HEK293 (cell line): ENCODE data around the gene ZKSCAN4.

Experiments used
- CTCF ChIA-PET: fragments of 350-600 bp; formaldehyde crosslinking; extraction: SDS; loops from one replicate; lab custom pipeline; 2021; ENCODE audit warnings: antibody characterized with exemption; lab: Yijun Ruan, JAX
- POLR2A ChIA-PET: fragments of 300-600 bp; formaldehyde crosslinking; extraction: SDS; loops from one replicate; lab custom pipeline; 2020; ENCODE audit warnings: antibody characterized with exemption, inconsistent platforms; lab: Yijun Ruan, JAX
- H3K27ac ChIP-seq: fragments of 200-500 bp; sonication (Bioruptor generic); 2 replicates; pipeline ENCODE4 v1.5.1; 2014; ENCODE audit warnings: low read depth, low read length, control low read depth, inconsistent platforms; ENCODE audit errors: extremely low read depth
- H3K36me3 ChIP-seq, 2 experiments: fragments of 200-500 bp in 1 of 2; sonication (Bioruptor generic) in 1 of 2; 1 replicate in 1 of 2; 2 replicates in 1 of 2; pipeline ENCODE4 v1.5.1; 2014 to 2017; ENCODE audit warnings: inconsistent platforms in 2 of 2, low read length in 2 of 2; ENCODE audit not compliant: control insufficient read depth in 2 of 2, insufficient read depth in 1 of 2
- H3K4me1 ChIP-seq: fragments of 200-500 bp; sonication (Bioruptor generic); 2 replicates; pipeline ENCODE4 v1.5.1; 2014; ENCODE audit warnings: mild to moderate bottlenecking, low read length, inconsistent platforms; ENCODE audit not compliant: control insufficient read depth, insufficient read depth
- H3K4me3 ChIP-seq: 2 replicates; pipeline ENCODE4 v1.5.1; 2011; ENCODE audit warnings: low read depth, mild to moderate bottlenecking, control low read depth, low read length, moderate library complexity
- H3K9me3 ChIP-seq: fragments of 200-500 bp; sonication (Bioruptor generic); 2 replicates; pipeline ENCODE4 v1.5.1; 2014; ENCODE audit warnings: low read depth, low read length, inconsistent platforms; ENCODE audit not compliant: control insufficient read depth, insufficient read depth
- FEZF1 ChIP-seq: fragments of 450-650 bp; formaldehyde crosslinking; IDR thresholded peaks from 2 replicates; pipeline ENCODE4 v1.5.1; 2016; ENCODE audit warnings: missing biosample characterization, missing genetic modification characterization
- GLIS2 ChIP-seq: fragments of 450-650 bp; formaldehyde crosslinking; IDR thresholded peaks from 2 replicates; pipeline ENCODE4 v1.5.1; 2016; ENCODE audit warnings: missing biosample characterization, missing genetic modification characterization
- KLF7 ChIP-seq: fragments of 450-650 bp; formaldehyde crosslinking; IDR thresholded peaks from 2 replicates; pipeline ENCODE4 v1.5.1; 2016; ENCODE audit warnings: missing biosample characterization, missing genetic modification characterization, borderline replicate concordance
- OVOL3 ChIP-seq: fragments of 450-650 bp; formaldehyde crosslinking; IDR thresholded peaks from 2 replicates; pipeline ENCODE4 v1.5.1; 2016; ENCODE audit warnings: missing biosample characterization, missing genetic modification characterization
- SP3 ChIP-seq: fragments of 450-650 bp; formaldehyde crosslinking; IDR thresholded peaks from 2 replicates; pipeline ENCODE4 v1.5.1; 2016; ENCODE audit warnings: missing biosample characterization, missing genetic modification characterization
- YY2 ChIP-seq: fragments of 450-650 bp; formaldehyde crosslinking; IDR thresholded peaks from 2 replicates; pipeline ENCODE4 v1.5.1; 2016; ENCODE audit warnings: missing biosample characterization, missing genetic modification characterization
- ZBTB48 ChIP-seq: fragments of 450-650 bp; formaldehyde crosslinking; IDR thresholded peaks from 2 replicates; pipeline ENCODE4 v1.5.1; 2016; ENCODE audit warnings: missing biosample characterization, missing genetic modification characterization
- ZNF138 ChIP-seq: fragments of 450-650 bp; formaldehyde crosslinking; IDR thresholded peaks from 2 replicates; pipeline ENCODE4 v1.5.1; 2016; ENCODE audit warnings: missing biosample characterization, missing genetic modification characterization, borderline replicate concordance
- ZNF140 ChIP-seq: fragments of 450-650 bp; formaldehyde crosslinking; IDR thresholded peaks from 2 replicates; pipeline ENCODE4 v1.5.1; 2016; ENCODE audit warnings: missing biosample characterization, missing genetic modification characterization
- ZNF184 ChIP-seq: fragments of 450-650 bp; IDR thresholded peaks from 2 replicates; pipeline ENCODE4 v1.5.1; 2018; ENCODE audit warnings: missing biosample characterization, mild to moderate bottlenecking, missing genetic modification characterization
- ZNF2 ChIP-seq: fragments of 450-650 bp; formaldehyde crosslinking; IDR thresholded peaks from 2 replicates; pipeline ENCODE4 v1.5.1; 2016; ENCODE audit warnings: missing biosample characterization, missing genetic modification characterization
- ZNF324 ChIP-seq: fragments of 450-650 bp; formaldehyde crosslinking; IDR thresholded peaks from 2 replicates; pipeline ENCODE4 v1.5.1; 2016; ENCODE audit warnings: missing biosample characterization, missing genetic modification characterization
- ZNF473 ChIP-seq: fragments of 450-650 bp; formaldehyde crosslinking; IDR thresholded peaks from 2 replicates; pipeline ENCODE4 v1.5.1; 2017; ENCODE audit warnings: missing biosample characterization, missing genetic modification characterization
- ZNF544 ChIP-seq: fragments of 450-650 bp; formaldehyde crosslinking; IDR thresholded peaks from 2 replicates; pipeline ENCODE4 v1.5.0; 2017; ENCODE audit warnings: missing biosample characterization, missing genetic modification characterization
- ZNF585B ChIP-seq: fragments of 450-650 bp; formaldehyde crosslinking; IDR thresholded peaks from 2 replicates; pipeline ENCODE4 v1.5.1; 2016; ENCODE audit warnings: missing biosample characterization, missing genetic modification characterization
- ZNF654 ChIP-seq: fragments of 450-650 bp; formaldehyde crosslinking; IDR thresholded peaks from 2 replicates; pipeline ENCODE4 v1.5.1; 2016; ENCODE audit warnings: low read depth, missing biosample characterization, missing genetic modification characterization
- ZNF660 ChIP-seq: fragments of 450-650 bp; IDR thresholded peaks from 2 replicates; pipeline ENCODE4 v1.5.1; 2018; ENCODE audit warnings: missing biosample characterization, mild to moderate bottlenecking, missing genetic modification characterization
- ZNF837 ChIP-seq: fragments of 450-650 bp; formaldehyde crosslinking; IDR thresholded peaks from 2 replicates; pipeline ENCODE4 v1.5.1; 2016; ENCODE audit warnings: missing biosample characterization, missing genetic modification characterization
- TF ChIP-seq, protein P1 (sequence below): fragments of 450-650 bp; formaldehyde crosslinking; IDR thresholded peaks from 2 replicates; pipeline ENCODE4 v1.5.1; 2016; ENCODE audit warnings: missing biosample characterization, missing genetic modification characterization, borderline replicate concordance
- TF ChIP-seq, protein P2 (sequence below): fragments of 450-650 bp; formaldehyde crosslinking; IDR thresholded peaks from 2 replicates; pipeline ENCODE4 v1.5.1; 2016; ENCODE audit warnings: missing biosample characterization, missing genetic modification characterization
- TF ChIP-seq, protein P3 (sequence below): fragments of 450-650 bp; formaldehyde crosslinking; IDR thresholded peaks from 2 replicates; pipeline ENCODE4 v1.5.1; 2016; ENCODE audit warnings: missing biosample characterization, missing genetic modification characterization
- TF ChIP-seq, protein P4 (sequence below): fragments of 450-650 bp; formaldehyde crosslinking; IDR thresholded peaks from 2 replicates; pipeline ENCODE4 v1.5.1; 2016; ENCODE audit warnings: missing biosample characterization, missing genetic modification characterization
- TF ChIP-seq, protein P5 (sequence below): fragments of 450-650 bp; formaldehyde crosslinking; conservative IDR thresholded peaks from 2 replicates; pipeline ENCODE4 v1.5.1; 2016; ENCODE audit warnings: low read depth, missing biosample characterization, missing genetic modification characterization

ZKSCAN4 gene

DNA sequence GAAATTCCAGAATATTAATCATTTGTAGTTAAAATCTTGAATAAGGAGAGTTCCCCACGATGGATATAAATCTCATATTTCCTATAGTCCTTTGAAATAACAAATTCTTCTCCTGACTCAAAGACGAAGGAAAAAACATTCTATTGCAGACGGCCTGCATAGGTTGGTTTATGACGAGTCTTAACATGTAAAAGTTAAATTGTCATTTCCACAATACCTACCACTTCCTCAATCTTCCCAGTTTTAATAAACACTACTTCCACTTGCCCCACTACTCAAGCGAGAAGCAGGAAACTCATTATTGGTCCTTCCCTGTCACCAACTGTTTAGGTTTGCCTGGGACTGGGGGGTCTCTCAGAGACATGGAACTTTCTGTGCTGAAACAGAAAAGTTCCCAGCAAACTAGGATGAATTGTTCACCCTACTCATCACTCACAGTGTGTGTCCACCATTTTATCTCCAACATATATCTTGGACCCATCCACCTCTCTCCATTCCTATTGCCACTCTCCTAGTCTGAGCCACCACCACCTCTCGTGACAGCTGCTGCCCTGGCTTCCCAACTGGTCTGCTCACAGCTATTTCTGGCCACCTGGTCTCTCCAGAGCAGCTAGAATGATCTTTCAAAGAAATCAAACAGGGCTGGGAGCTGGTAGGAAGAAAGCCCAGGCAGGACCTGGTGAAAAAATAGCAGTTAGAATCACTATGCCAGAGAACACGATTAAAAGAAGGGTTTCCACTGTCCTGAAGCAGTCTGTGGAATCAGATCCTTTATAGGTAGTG lies 42.1 kb downstream of the ZKSCAN4 start:
- CTCF ChIA-PET, result no interaction called here
- Histone ChIP-seq H3K9me3 (no peaks in the 10 kb centered on the region), H3K27ac (no peak overlapping the region)
- POLR2A ChIA-PET, result no interaction called here
- TF ChIP-seq SP3 (tag by site-specific recombination), result no peak
- no peak for TF ChIP-seq ZNF660 (tag by site-specific recombination)
- no peak for TF ChIP-seq ZNF2 (tag by site-specific recombination)
- no peak for TF ChIP-seq ZNF140
- no peak for TF ChIP-seq ZBTB48 (tag by site-specific recombination)
- TF ChIP-seq ZNF544 (tag by site-specific recombination), result no peak
- TF ChIP-seq, protein P1, sequence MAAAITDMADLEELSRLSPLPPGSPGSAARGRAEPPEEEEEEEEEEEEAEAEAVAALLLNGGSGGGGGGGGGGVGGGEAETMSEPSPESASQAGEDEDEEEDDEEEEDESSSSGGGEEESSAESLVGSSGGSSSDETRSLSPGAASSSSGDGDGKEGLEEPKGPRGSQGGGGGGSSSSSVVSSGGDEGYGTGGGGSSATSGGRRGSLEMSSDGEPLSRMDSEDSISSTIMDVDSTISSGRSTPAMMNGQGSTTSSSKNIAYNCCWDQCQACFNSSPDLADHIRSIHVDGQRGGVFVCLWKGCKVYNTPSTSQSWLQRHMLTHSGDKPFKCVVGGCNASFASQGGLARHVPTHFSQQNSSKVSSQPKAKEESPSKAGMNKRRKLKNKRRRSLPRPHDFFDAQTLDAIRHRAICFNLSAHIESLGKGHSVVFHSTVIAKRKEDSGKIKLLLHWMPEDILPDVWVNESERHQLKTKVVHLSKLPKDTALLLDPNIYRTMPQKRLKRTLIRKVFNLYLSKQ (tag by site-specific recombination), result no peak
- no peak for TF ChIP-seq ZNF837 (tag by site-specific recombination)
- no peak for TF ChIP-seq ZNF654 (tag by site-specific recombination)
- TF ChIP-seq, protein P2, sequence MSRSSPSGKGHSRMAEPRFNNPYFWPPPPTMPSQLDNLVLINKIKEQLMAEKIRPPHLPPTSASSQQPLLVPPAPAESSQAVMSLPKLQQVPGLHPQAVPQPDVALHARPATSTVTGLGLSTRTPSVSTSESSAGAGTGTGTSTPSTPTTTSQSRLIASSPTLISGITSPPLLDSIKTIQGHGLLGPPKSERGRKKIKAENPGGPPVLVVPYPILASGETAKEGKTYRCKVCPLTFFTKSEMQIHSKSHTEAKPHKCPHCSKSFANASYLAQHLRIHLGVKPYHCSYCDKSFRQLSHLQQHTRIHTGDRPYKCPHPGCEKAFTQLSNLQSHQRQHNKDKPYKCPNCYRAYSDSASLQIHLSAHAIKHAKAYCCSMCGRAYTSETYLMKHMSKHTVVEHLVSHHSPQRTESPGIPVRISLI (tag by site-specific recombination), result no peak
- no peak for TF ChIP-seq GLIS2
- TF ChIP-seq, protein P3, sequence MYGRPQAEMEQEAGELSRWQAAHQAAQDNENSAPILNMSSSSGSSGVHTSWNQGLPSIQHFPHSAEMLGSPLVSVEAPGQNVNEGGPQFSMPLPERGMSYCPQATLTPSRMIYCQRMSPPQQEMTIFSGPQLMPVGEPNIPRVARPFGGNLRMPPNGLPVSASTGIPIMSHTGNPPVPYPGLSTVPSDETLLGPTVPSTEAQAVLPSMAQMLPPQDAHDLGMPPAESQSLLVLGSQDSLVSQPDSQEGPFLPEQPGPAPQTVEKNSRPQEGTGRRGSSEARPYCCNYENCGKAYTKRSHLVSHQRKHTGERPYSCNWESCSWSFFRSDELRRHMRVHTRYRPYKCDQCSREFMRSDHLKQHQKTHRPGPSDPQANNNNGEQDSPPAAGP (tag by site-specific recombination), result no peak
- TF ChIP-seq ZNF473 (tag by site-specific recombination), result no peak
- no peak for TF ChIP-seq OVOL3
- no peak for TF ChIP-seq ZNF585B (tag by site-specific recombination)
- TF ChIP-seq ZNF184 (tag by site-specific recombination), result no peak
- TF ChIP-seq YY2 (tag by site-specific recombination), result no peak
- TF ChIP-seq ZNF138, result no peak
- TF ChIP-seq, all 188 proteins: peak for 0
- no peaks in the 10 kb centered on the region for H3K36me3 ChIP-seq
- H3K4me1 ChIP-seq, result no peaks in the 10 kb centered on the region
- no peak overlapping the region for H3K4me3 ChIP-seq

DNA sequence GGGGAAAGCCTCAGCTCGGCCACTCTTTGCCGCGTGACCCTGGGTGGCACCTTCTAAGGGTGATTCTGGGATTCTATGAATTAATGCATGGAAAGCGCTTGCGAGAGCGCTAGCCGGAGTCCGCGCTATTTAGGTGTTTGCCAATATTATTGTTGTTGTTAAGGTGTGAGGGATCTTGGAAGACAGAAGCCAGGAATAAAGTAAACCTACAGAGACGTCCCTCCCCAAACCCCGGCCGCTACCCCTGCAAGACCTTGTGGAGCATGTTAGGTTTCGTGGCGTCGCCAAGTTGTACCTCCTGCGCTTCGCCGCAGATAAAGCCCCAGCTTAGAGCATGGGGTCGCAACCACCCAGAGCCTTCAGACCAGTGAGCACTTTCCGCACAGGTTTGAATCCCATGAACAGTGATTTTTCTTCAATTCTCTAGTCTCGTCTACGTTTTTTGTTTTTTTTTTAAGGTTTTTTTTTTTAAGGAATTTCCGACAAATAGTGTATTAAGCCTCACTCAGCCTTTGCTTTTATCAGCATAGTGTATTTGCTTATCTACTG lies 43.9 kb downstream of the ZKSCAN4 start:
- CTCF ChIA-PET, result interaction anchor here (0.6 kb wide), 1 partner anchor 39 kb away, joined by 3 read pairs; no protein-coding TSS in a partner anchor
- Histone ChIP-seq H3K36me3 (no peaks in the 10 kb centered on the region), H3K27ac (peak overlapping the region; percentile 22; the same call in 1 of the 2 replicates), H3K4me3 (peak overlapping the region; percentile 41), H3K9me3 (no peaks in the 10 kb centered on the region), H3K4me1 (no peaks in the 10 kb centered on the region)
- POLR2A ChIA-PET, result interaction anchor here (0.5 to 1.6 kb wide), 5 partner anchors 10 to 144 kb away, joined by 3 to 10 read pairs (median 6); partner anchors contain the start of gene ZKSCAN8
- TF ChIP-seq ZNF324, result no peak
- no peak for TF ChIP-seq FEZF1 (tag by site-specific recombination)
- TF ChIP-seq, protein P4, sequence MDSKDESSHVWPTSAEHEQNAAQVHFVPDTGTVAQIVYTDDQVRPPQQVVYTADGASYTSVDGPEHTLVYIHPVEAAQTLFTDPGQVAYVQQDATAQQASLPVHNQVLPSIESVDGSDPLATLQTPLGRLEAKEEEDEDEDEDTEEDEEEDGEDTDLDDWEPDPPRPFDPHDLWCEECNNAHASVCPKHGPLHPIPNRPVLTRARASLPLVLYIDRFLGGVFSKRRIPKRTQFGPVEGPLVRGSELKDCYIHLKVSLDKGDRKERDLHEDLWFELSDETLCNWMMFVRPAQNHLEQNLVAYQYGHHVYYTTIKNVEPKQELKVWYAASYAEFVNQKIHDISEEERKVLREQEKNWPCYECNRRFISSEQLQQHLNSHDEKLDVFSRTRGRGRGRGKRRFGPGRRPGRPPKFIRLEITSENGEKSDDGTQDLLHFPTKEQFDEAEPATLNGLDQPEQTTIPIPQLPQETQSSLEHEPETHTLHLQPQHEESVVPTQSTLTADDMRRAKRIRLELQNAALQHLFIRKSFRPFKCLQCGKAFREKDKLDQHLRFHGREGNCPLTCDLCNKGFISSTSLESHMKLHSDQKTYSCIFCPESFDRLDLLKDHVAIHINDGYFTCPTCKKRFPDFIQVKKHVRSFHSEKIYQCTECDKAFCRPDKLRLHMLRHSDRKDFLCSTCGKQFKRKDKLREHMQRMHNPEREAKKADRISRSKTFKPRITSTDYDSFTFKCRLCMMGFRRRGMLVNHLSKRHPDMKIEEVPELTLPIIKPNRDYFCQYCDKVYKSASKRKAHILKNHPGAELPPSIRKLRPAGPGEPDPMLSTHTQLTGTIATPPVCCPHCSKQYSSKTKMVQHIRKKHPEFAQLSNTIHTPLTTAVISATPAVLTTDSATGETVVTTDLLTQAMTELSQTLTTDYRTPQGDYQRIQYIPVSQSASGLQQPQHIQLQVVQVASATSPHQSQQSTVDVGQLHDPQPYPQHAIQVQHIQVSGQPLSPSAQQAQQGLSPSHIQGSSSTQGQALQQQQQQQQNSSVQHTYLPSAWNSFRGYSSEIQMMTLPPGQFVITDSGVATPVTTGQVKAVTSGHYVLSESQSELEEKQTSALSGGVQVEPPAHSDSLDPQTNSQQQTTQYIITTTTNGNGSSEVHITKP (tag by site-specific recombination), result peak; percentile 88
- no peak for TF ChIP-seq KLF7 (tag by site-specific recombination)
- TF ChIP-seq, protein P5, sequence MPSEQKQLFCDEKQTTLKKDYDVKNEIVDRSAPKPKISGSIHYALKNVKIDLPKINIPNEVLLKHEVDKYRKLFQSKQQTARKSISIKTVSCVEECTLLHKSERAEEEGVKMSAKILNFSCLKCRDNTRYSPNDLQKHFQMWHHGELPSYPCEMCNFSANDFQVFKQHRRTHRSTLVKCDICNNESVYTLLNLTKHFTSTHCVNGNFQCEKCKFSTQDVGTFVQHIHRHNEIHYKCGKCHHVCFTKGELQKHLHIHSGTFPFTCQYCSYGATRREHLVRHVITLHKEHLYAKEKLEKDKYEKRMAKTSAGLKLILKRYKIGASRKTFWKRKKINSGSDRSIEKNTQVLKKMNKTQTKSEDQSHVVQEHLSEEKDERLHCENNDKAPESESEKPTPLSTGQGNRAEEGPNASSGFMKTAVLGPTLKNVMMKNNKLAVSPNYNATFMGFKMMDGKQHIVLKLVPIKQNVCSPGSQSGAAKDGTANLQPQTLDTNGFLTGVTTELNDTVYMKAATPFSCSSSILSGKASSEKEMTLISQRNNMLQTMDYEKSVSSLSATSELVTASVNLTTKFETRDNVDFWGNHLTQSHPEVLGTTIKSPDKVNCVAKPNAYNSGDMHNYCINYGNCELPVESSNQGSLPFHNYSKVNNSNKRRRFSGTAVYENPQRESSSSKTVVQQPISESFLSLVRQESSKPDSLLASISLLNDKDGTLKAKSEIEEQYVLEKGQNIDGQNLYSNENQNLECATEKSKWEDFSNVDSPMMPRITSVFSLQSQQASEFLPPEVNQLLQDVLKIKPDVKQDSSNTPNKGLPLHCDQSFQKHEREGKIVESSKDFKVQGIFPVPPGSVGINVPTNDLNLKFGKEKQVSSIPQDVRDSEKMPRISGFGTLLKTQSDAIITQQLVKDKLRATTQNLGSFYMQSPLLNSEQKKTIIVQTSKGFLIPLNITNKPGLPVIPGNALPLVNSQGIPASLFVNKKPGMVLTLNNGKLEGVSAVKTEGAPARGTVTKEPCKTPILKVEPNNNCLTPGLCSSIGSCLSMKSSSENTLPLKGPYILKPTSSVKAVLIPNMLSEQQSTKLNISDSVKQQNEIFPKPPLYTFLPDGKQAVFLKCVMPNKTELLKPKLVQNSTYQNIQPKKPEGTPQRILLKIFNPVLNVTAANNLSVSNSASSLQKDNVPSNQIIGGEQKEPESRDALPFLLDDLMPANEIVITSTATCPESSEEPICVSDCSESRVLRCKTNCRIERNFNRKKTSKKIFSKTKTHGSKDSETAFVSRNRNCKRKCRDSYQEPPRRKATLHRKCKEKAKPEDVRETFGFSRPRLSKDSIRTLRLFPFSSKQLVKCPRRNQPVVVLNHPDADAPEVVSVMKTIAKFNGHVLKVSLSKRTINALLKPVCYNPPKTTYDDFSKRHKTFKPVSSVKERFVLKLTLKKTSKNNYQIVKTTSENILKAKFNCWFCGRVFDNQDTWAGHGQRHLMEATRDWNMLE (tag by site-specific recombination), result no peak
- no peak for TF ChIP-seq ZNF585B (tag by site-specific recombination)
